ENCODE measurements around the gene TAX1BP1.

DNA sequence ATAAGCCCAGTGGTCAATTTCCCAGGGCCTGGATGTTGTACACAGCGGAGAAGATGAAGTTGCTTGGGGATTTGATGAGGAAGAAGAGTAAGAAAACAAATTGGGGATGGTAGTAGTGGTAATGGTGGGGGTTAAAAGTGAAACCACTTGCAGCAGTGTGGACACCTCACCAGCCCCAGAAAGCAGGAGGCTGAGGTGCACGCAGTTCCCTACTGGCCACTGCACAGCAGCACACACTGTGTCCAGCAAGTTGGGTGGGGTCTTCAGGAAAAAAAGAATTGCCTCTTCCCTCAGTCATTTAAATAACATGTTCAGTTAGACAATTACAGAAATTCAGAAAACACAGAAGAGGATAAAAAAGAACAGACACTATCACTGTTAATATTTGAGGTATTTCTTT is 96.6 kb downstream of the TAX1BP1 start:
- no peak for TF ChIP-seq CTCF (IDR thresholded peaks at IDR 0.05; ENCODE audit: borderline replicate concordance, extremely low read depth, low read length, poor library complexity, severe bottlenecking)
- TF ChIP-seq EZH2 (IDR thresholded peaks at IDR 0.05; ENCODE audit: borderline replicate concordance, low read depth, low read length, severe bottlenecking) = no peak

Data from DND-41 (cell line).